PFSK-1 (cell line): ENCODE measurements around the gene SCAMP1.

Experiments
- FOXP2 ChIP-seq: optimal IDR thresholded peaks from 2 replicates; pipeline ENCODE3; 2011; ENCODE audit warnings: borderline replicate concordance, control low read depth, inconsistent platforms; ENCODE audit not compliant: insufficient read depth; ENCODE audit errors: extremely low read length, extremely low read depth
- POLR2AphosphoS5 ChIP-seq: IDR thresholded peaks from 2 replicates; pipeline ENCODE4 v1.6.1; 2012; ENCODE audit warnings: low read depth, mild to moderate bottlenecking, control low read depth, low read length, moderate library complexity
- REST ChIP-seq, 2 experiments: IDR thresholded peaks; 2 replicates each; pipeline versions ENCODE4 v1.6.1 to v1.8.0; 2011 to 2012; ENCODE audit warnings: low read depth in 2 of 2, low read length in 2 of 2, control low read depth in 1 of 2, inconsistent platforms in 1 of 2, mild to moderate bottlenecking in 1 of 2, moderate library complexity in 1 of 2; ENCODE audit not compliant: insufficient read depth in 1 of 2
- SIN3A ChIP-seq: IDR thresholded peaks from 2 replicates; pipeline ENCODE4 v1.6.1; 2012; ENCODE audit warnings: mild to moderate bottlenecking, low read length, moderate library complexity, borderline replicate concordance; ENCODE audit not compliant: insufficient read depth
- TAF1 ChIP-seq: IDR thresholded peaks from 2 replicates; pipeline ENCODE4 v1.6.1; 2012; ENCODE audit warnings: low read length, control low read depth, borderline replicate concordance; ENCODE audit not compliant: insufficient read depth

The SCAMP1 gene

GRCh38 chr5:78483809-78484521, 123.5 kb downstream of the SCAMP1 start:
- TF ChIP-seq TAF1 = no peak

GRCh38 chr5:78486218-78486617, 125.8 kb downstream of the SCAMP1 start:
- TF ChIP-seq TAF1 = no peak
- no peak for TF ChIP-seq POLR2AphosphoS5
- TF ChIP-seq REST (IDR thresholded peaks at IDR 0.05; ENCODE audit: insufficient read depth in 1 of 2, low read depth in 2 of 2, low read length in 2 of 2) = no peak
- TF ChIP-seq FOXP2 = no peak
- no peak for TF ChIP-seq SIN3A

- TF ChIP-seq TAF1 (no peak), SIN3A (no peak), POLR2AphosphoS5 (no peak), REST (IDR thresholded peaks at IDR 0.05; ENCODE audit: insufficient read depth in 1 of 2, low read depth in 2 of 2, low read length in 2 of 2) (no peak), FOXP2 (no peak)
Observed at GRCh38 chr5:78487846-78488245, 127.4 kb downstream of the SCAMP1 start.

GRCh38 chr5:78490709-78491485, 130.5 kb downstream of the SCAMP1 start:
- no peak for TF ChIP-seq SIN3A
- no peak for TF ChIP-seq TAF1
- no peak for TF ChIP-seq FOXP2
- TF ChIP-seq POLR2AphosphoS5 = no peak
- TF ChIP-seq REST (IDR thresholded peaks at IDR 0.05; ENCODE audit: insufficient read depth in 1 of 2, low read depth in 2 of 2, low read length in 2 of 2) = no peak

- TF ChIP-seq REST (IDR thresholded peaks at IDR 0.05; ENCODE audit: insufficient read depth in 1 of 2, low read depth in 2 of 2, low read length in 2 of 2) (no peak), TAF1 (no peak), POLR2AphosphoS5 (no peak), SIN3A (no peak), FOXP2 (no peak)
Observed at GRCh38 chr5:78492224-78492623, 131.8 kb downstream of the SCAMP1 start.
